Measurements from ENCODE around the gene THSD4.

Gene THSD4

GRCh38 chr15:71114887-71115566 is at the start of gene THSD4:
Gene THSD4 (plus strand): TSS chr15:71115471.
- peak within 1 kb of the TSS; percentile 56 for H3K27ac ChIP-seq
- TF ChIP-seq, protein P1, sequence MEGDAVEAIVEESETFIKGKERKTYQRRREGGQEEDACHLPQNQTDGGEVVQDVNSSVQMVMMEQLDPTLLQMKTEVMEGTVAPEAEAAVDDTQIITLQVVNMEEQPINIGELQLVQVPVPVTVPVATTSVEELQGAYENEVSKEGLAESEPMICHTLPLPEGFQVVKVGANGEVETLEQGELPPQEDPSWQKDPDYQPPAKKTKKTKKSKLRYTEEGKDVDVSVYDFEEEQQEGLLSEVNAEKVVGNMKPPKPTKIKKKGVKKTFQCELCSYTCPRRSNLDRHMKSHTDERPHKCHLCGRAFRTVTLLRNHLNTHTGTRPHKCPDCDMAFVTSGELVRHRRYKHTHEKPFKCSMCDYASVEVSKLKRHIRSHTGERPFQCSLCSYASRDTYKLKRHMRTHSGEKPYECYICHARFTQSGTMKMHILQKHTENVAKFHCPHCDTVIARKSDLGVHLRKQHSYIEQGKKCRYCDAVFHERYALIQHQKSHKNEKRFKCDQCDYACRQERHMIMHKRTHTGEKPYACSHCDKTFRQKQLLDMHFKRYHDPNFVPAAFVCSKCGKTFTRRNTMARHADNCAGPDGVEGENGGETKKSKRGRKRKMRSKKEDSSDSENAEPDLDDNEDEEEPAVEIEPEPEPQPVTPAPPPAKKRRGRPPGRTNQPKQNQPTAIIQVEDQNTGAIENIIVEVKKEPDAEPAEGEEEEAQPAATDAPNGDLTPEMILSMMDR (conservative IDR thresholded peaks at IDR 0.05) = peak; percentile 99
- no peak for TF ChIP-seq ZFX (IDR thresholded peaks at IDR 0.05)

GRCh38 chr15:71066983-71067382 is 48.3 kb upstream of the THSD4 start:
- no peak overlapping the region for H3K27ac ChIP-seq
- TF ChIP-seq, protein P1 (conservative IDR thresholded peaks at IDR 0.05) = no peak
- no peak for TF ChIP-seq ZFX (IDR thresholded peaks at IDR 0.05)

GRCh38 chr15:71069693-71070092 is 45.6 kb upstream of the THSD4 start:
- H3K27ac ChIP-seq = no peak overlapping the region

DNA sequence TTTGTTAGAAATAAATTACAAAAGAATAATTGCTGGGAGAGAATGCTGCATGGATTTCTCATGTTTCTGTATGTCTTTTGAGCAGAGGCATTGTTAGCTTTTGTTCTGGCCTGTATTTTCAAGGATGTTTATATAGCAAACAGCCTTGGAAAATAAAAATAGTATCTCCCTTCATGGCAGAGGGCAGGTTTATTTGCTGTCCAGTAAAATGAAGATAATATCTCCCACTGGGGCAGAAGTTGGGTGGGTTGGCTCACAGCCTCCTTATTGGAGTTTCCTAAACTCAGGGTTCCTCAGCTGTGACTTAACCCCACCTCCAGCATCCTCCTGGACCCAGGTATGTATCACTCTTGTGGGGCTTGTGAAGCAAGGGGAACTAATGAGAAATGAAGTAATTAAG is 43.7 kb upstream of the THSD4 start:
- peak overlapping the region; percentile 85; the same call in 1 of the 2 replicates for H3K27ac ChIP-seq
- TF ChIP-seq, protein P1 (conservative IDR thresholded peaks at IDR 0.05) = no peak
- no peak for TF ChIP-seq ZFX (IDR thresholded peaks at IDR 0.05)

More at GRCh38 chr15:71069693-71070092, 45.6 kb upstream of the THSD4 start:
- TF ChIP-seq, protein P1 (conservative IDR thresholded peaks at IDR 0.05) = peak; percentile 30
- no peak for TF ChIP-seq ZFX (IDR thresholded peaks at IDR 0.05)

DNA sequence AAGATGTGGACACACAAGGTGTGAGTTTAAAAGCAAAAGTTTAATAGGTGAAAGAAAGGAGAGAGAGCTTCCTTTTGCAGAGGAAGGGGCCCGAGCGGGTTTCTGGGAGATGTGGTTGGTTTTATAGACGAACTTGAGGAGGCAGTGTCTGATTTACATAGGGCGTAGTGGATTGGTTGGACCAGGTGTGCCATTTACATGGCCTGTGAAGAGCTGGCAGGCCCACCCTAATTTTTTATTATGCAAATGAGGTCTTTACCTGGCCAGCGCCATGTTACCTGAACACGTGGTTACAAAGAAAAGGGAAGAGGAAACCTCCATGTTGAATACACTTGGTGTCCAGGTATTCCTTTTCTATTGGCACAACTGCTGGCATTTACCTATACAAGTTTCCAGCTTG is 42.8 kb upstream of the THSD4 start:
- H3K27ac ChIP-seq = peak overlapping the region; percentile 28; the same call in 1 of the 2 replicates
- TF ChIP-seq, protein P1 (conservative IDR thresholded peaks at IDR 0.05) = no peak
- no peak for TF ChIP-seq ZFX (IDR thresholded peaks at IDR 0.05)

DNA sequence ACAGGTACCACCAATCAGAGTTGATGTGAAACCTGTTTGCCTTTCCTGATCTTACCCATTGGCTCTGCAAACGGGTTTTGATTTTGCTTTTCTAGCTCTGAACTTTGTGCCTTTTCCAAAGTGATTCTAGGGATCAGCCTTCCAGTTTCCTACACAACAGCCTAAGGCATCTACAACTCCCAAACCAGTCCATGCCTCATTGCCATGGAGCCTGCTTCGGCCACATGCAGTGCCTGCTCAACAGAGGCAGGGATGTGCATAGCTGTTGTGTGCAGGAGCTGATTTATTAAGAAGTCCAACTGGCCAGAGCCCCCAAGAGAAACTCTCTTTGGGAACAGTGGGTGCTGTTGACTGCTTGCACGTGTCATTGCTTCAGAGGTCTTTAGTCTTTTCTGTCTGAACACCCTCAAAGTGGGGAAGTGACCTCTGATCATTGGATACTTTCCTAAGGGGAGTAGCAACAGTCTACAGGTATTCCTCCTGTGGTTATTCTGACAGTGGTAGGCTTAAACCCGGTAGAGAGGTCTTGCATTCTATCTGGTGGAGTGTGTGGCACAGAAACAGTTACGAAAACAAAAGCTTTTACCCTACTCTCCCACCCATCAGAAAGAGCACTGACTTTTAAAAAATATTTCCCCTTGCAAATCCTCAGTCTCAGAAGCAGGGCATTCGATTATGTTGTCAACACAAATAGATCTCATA is 36.6 kb upstream of the THSD4 start:
- peak overlapping the region; percentile 68 for H3K27ac ChIP-seq
- no peak for TF ChIP-seq ZFX (IDR thresholded peaks at IDR 0.05)
- TF ChIP-seq, protein P1 (conservative IDR thresholded peaks at IDR 0.05) = no peak

All from C4-2B (cell line).